ENCODE measurements around the gene THSD4. TPM values are rescaled to one million over a fixed set of nuclear protein-coding genes. Genes with fewer than 3 reads are reported as not detected.

Gene THSD4
- total RNA-seq, 4 donors from 2014 or later = 10.7 to 59.5 (median 49.0) TPM

DNA sequence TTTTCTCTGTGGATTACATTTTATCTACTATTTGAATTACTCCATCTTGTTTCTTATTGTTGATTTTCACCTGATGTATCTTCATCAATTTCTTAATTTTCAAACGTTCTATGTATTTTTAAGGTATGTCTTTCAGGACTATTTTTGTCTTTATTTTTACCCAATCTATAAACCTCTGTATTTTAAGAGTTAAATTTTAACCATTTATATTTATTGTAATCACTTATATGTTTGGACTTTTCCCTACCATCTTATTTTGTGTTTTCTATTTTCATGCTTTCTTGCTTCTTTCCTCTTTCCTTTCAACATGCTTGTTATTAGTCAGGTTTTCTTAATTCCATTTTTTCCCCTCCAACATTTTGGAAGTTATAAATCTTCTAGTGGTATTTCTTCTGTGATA, 645.6 kb downstream of the THSD4 start:
- peaks cover 0 to 17% (median 2%) of the 10 kb centered on the region in 4 donors for H3K4me1 ChIP-seq
- no peaks in the 10 kb centered on the region for H3K9me3 ChIP-seq
- DNase-seq = no peak
- H3K4me3 ChIP-seq = no peak overlapping the region
- H3K27me3 ChIP-seq = no peaks in the 10 kb centered on the region
- peaks cover 0 to 14% (median 0%) of the 10 kb centered on the region in 3 donors for H3K36me3 ChIP-seq
- no peak overlapping the region for H3K27ac ChIP-seq
- TF ChIP-seq, protein P1, sequence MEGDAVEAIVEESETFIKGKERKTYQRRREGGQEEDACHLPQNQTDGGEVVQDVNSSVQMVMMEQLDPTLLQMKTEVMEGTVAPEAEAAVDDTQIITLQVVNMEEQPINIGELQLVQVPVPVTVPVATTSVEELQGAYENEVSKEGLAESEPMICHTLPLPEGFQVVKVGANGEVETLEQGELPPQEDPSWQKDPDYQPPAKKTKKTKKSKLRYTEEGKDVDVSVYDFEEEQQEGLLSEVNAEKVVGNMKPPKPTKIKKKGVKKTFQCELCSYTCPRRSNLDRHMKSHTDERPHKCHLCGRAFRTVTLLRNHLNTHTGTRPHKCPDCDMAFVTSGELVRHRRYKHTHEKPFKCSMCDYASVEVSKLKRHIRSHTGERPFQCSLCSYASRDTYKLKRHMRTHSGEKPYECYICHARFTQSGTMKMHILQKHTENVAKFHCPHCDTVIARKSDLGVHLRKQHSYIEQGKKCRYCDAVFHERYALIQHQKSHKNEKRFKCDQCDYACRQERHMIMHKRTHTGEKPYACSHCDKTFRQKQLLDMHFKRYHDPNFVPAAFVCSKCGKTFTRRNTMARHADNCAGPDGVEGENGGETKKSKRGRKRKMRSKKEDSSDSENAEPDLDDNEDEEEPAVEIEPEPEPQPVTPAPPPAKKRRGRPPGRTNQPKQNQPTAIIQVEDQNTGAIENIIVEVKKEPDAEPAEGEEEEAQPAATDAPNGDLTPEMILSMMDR (IDR thresholded peaks at IDR 0.05) = no peak
- TF ChIP-seq POLR2A (IDR thresholded peaks at IDR 0.05) = no peak

DNA sequence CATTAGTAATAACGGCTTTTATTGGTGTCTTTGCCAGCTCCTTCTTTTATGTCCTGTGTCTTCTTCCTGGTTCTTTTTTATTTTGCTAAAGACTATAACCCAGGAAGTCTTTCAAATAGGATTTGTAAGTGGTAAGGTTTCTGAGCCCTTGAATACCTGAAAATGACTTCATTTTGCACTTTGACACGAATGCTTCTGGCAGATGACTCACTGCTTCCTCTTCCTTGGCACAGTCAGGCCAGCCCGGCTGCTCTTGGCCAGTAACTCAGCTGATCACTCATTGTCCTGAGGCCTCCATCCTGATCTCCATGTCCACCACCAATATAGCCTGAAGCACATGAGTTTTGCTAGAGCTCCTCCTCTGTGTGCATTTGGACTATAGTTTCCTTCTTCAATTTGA, 646.4 kb downstream of the THSD4 start:
- peak in 2 of 3 donors; percentile 65 to 82 for DNase-seq
- Histone ChIP-seq H3K4me3 (no peak overlapping the region), H3K27ac (no peak overlapping the region), H3K9me3 (no peaks in the 10 kb centered on the region), H3K36me3 (peaks cover 0 to 14% (median 0%) of the 10 kb centered on the region in 3 donors), H3K4me1 (peaks cover 0 to 17% (median 2%) of the 10 kb centered on the region in 4 donors), H3K27me3 (no peaks in the 10 kb centered on the region)
- TF ChIP-seq POLR2A (IDR thresholded peaks at IDR 0.05) = no peak
- TF ChIP-seq, protein P1 (IDR thresholded peaks at IDR 0.05) = no peak

DNA sequence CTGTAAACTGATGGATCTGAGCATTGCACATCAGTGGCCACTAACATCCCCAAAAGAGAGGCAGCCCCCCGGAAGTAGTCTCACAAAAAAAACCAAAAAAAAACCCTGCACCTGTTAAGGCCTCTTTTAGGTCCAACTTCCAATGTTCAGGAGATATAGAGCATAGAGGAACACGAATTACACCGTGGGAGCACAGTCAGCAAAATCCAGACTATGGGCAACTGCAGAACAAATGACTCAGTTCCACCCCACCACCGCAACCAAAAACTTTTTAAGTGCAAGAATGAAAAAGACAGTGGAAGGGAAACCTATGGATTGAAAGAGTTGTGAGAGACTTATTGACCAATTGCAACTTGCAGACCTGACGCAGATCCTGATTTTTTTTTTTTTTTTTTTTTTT, 652.9 kb downstream of the THSD4 start:
- no peak for DNase-seq
- H3K36me3 ChIP-seq = peaks cover 0 to 9% (median 0%) of the 10 kb centered on the region in 3 donors
- no peak overlapping the region for H3K27ac ChIP-seq
- TF ChIP-seq, protein P1 (IDR thresholded peaks at IDR 0.05) = no peak
- TF ChIP-seq POLR2A (IDR thresholded peaks at IDR 0.05) = no peak
- no peaks in the 10 kb centered on the region for H3K4me1 ChIP-seq
- no peaks in the 10 kb centered on the region for H3K27me3 ChIP-seq
- no peak overlapping the region for H3K4me3 ChIP-seq
- H3K9me3 ChIP-seq = no peaks in the 10 kb centered on the region

DNA sequence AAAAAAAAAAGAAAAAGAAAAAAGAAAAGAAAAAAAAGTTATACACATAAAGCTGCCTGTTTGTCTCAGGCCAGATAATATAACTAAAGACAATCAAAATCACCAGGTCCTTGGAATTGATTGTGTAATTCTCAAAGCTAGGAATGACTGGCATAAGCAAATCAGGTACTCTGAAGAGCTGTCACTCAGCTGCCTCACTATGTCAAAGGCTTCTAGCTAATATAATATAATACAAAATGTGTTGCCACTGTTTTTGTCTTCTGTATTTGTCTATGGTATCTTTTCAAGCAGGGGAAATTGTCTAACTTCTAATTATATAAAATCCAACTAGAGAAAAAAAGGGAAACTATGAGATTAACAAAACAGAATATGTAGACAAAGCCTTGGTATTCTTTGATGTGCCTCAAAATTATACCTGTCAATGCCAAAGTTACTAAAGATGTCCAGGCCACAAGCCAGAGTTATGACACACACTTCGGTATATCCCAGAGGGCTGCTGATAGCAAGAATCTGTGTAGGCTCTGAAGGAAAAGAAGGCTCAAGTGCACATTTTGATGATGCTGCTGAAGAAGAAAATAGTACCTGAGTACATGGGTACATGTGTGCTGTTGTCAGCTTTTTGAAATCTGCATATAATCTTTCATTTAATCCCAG, 658.1 kb downstream of the THSD4 start:
- DNase-seq = no peak
- TF ChIP-seq, protein P1 (IDR thresholded peaks at IDR 0.05) = no peak
- TF ChIP-seq POLR2A (IDR thresholded peaks at IDR 0.05) = no peak
- Histone ChIP-seq H3K36me3 (no peaks in the 10 kb centered on the region), H3K9me3 (no peaks in the 10 kb centered on the region), H3K27me3 (no peaks in the 10 kb centered on the region), H3K27ac (no peak overlapping the region), H3K4me1 (no peaks in the 10 kb centered on the region), H3K4me3 (no peak overlapping the region)

DNA sequence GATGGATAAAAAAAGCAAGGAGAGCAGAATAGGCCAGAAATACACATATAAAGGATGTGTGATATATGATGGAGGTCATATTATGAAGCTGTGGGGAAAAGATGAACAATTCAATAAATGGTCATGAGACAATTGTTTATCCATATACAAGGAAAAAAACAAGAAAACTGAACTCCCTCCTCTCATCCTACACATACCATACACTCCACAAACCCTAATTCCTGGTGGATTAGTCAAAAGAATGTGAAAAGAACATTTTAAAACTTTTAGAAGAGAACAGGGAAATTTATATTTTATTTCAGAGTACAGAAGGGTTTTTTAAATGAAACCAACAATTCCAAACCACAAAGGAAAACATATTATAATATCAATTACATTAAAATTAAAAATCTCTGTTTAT, 660.6 kb downstream of the THSD4 start:
- Histone ChIP-seq H3K4me3 (no peak overlapping the region), H3K4me1 (no peaks in the 10 kb centered on the region), H3K27ac (no peak overlapping the region), H3K9me3 (no peaks in the 10 kb centered on the region), H3K36me3 (no peaks in the 10 kb centered on the region), H3K27me3 (no peaks in the 10 kb centered on the region)
- TF ChIP-seq POLR2A (IDR thresholded peaks at IDR 0.05) = no peak
- TF ChIP-seq, protein P1 (IDR thresholded peaks at IDR 0.05) = no peak
- no peak for DNase-seq
